Superior temporal gyrus (tissue), 1 donor: ENCODE data around the gene DOK4.
"Not testable (repeated sequence)": the region's sequence is repeated elsewhere in the genome, so short reads cannot be mapped to it uniquely, and the experiment has no call there.

ENCODE experiments used
- DNase-seq: peaks from one replicate; pipeline ENCODE4 v3.0.0-alpha.2; 2016; ENCODE audit errors: extremely low spot score

DOK4 gene

DNA sequence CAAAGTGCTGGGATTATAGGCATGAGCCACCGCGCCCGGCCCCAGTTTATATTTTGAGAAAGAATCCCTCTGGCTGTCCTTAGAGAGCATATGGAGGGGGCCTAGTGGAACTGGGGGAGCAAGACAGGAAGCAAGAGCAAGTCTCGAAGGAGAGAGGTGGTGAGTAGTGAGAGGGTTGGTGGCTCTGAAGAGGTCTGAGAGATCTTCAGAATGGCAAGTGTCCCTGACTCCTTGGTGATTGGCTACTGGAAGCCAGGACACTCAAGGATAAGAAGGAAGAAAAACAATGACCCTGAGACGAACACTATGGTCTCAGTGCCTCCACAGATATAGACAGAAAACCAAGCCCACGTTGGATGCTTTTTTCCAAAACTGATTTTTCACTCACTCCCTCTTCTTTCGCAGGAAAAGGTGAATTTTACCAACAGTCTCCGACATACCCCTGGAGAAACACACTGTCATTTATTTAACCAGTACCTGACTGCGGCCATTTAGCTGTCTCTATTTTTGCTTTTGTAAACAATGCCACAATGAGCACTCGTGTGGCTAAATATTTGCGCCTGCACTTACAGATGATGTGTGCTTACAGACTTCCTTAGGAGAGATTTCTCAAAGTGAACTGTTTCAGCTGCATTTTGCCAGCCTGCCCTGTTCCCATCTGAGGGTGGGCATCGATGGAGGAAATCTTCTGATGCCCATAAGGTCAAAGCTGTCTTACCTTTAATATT lies 15.9 kb upstream of the DOK4 start:
- DNase-seq, result no peak

DNA sequence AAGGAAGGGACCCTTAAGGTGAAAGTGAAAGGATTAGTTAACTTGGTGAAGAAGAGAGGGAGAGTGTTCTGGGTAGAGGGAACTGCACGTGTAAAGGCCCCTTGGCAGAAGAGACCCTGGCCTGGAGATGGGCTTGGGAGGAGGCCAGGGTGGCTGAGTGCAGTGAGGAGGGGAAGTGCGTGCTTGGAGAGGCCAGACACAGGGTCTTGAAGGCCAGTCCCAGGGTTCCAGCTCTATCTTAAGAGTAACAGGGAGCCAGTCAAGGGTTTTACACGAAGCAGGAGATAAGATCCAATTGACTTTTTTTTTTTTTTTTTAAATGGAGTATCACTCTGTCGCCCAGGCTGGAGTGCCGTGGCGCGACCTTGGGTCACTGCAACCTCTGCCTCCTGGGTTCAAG lies 15.2 kb upstream of the DOK4 start:
- no peak for DNase-seq

DNA sequence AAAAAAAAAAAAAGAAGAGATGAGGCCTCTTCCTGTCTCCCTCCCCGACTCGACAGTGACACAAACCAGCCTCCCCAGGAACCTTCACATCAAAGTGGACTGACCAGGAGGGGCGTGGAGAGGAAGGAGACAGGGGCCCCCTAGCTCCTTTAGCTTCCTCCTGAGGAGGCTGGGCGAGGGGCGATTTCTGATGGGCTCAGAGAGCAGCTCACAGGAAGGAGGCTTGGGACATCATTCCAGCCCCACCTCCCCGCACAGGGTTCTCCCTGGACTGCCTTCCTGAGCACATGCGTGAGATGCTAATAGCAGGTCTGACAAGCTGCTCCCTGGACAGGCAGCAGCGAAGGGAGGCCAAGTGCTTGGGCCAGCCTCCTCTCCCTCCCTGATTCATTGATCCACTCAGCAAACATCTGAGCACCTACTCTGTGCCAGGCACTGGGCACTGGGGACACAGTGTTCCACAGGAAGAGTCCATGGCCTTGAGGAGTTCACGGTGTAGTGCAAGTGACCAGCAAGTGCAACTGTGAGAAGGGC lies 14.4 kb upstream of the DOK4 start:
- DNase-seq, result no peak

GRCh38 chr16:57499941-57500340 lies 13.6 kb upstream of the DOK4 start:
- DNase-seq, result not testable (repeated sequence)

GRCh38 chr16:57498031-57498430 lies 11.7 kb upstream of the DOK4 start:
- no peak for DNase-seq

- DNase-seq, result no peak
These were observed 10.8 kb upstream of the DOK4 start for GRCh38 chr16:57497121-57497520.

DNA sequence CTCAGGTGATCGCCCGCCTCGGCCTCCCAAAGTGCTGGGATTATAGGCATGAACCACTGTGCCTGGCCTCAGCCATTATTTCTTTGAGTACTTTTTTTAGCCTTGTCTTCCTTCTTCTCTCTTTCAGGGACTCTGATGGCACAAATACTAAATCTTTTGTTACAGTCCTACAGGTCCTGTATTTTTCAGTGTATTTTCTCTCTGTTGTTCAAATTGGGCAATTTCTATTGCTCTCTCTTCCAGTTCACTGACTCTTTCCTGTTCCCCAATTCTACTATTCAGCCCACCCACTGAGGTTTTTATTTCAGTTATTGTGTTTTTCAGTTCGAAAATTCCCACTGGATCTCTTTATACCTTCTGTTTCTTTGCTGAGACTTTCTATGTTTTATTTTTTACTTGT lies 7.5 kb upstream of the DOK4 start:
- DNase-seq, result no peak

- DNase-seq, result no peak
These were observed 2.9 kb upstream of the DOK4 start for GRCh38 chr16:57489229-57489628.

GRCh38 chr16:57486858-57487834 lies 853 bp upstream of the DOK4 start:
- DNase-seq, result no peak

DNA sequence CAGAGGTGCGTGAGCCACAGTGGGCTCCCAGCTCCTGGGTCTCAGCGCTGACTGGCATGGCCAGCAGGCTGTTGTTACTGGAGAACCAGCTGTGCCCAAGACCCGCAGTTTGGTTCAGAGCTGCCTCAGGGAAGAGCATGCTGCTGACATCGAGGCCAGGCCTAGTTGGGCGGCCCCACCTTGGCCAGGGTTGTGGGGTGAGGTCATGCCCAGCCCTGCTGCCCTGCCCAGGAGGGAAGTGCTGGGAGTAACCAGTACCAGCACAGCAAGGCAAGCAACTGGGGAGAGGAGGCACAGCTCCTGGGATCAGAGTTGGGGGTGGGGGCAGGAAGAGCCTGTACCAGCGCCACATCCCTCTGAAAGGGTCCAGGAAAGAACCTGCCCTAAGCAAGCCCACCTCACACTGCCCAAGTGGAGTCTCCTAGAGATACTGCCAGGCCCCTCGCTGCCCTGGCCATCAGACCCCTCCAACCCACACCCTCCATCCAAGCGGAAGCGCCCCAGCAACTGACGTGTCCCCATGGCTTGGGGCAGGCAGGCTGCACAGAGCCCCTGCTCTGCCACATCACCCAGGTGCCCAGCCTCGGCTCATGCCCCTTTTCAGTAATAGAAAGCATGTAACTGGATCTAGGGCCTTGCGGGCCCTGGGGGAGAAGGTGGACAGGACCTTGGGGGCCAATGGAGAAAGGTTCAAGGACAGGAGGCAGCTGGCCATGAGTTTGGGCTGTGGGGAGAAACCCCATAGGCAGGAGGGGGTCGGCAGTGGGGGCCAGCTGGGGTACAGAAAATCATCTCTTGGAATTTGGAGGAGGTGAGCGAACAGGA lies 990 bp downstream of the DOK4 start:
- no peak for DNase-seq

- no peak for DNase-seq
These were observed 1.7 kb downstream of the DOK4 start for GRCh38 chr16:57484515-57485005.

DNA sequence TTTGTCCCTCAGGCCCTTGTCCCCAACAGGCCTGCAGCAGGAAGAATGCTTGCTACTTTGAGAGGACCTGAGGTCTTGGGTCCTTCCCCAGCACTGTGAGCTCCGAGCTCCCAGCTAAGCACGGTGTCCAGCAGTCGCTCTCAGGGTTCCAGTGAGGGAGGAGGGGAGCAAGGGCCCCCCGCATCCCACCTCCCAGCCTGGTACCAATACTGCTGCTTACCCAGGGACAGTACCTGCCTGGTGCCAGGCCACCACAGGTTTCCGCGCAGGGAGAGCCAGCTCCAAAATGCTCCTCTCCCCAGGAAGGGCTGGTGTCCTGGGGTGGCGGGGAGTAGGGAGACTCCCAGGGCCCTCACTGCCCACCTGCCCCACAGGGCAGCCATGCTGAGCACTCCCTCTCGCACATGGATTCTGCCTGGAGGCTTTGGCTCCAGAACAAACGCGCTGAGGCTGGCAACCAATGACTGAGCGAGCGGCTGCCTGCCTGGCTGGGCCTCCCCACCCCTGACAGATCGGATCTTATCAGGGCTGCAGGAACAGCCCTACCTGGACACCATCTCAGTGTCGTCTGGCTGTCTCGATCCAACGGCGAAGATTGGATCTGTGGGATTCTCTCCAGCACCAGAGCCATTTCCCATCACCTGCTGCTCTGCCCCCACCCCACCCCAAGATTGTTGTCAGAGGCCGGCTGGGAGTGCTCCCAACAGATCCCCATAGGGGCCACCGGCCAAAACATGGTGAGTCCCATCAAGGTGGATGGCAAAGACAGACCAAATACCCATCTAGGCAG lies 2.4 kb downstream of the DOK4 start:
- no peak for DNase-seq

- DNase-seq, result no peak
These were observed 3.3 kb downstream of the DOK4 start for GRCh38 chr16:57482845-57483545.

- no peak for DNase-seq
These were observed 4.9 kb downstream of the DOK4 start for GRCh38 chr16:57481421-57481820.

DNA sequence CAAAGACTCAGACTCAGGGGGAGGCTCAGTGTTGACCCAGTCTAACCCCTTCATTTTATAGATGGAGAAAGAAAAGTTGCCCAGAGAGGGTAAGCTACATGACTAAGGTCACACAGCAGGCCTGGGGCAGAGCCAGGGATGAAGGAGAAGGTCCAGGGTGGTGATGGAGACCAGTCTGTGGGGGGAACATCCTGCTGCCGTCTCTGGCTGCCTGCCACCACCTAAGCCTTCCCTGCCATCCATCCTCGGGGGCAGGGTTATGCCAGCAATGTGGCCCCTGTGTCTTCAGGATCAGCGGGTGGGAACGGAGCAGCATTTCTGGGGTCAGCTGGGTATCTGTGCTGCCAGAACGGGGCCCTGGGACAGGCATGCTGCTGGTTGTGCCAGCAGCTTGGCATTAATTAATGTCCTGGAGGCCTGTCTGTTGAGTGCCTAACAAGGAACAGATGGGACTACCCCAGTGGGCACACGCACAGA lies 5.5 kb downstream of the DOK4 start:
- DNase-seq, result no peak

- no peak for DNase-seq
These were observed 6.1 kb downstream of the DOK4 start for GRCh38 chr16:57479976-57480753.

- DNase-seq, result no peak
These were observed 6.9 kb downstream of the DOK4 start for GRCh38 chr16:57479205-57479975.

GRCh38 chr16:57478396-57479204 lies 7.7 kb downstream of the DOK4 start:
- no peak for DNase-seq
